Chondrocyte (in vitro differentiated cells): Measurements from ENCODE around the gene KLK13. TPM values are rescaled to one million over a fixed set of nuclear protein-coding genes. Genes with fewer than 3 reads are reported as not detected.
A peak's percentile ranks its signal among the peaks of the same experiment; 100 is the strongest.

Experiments
- DNase-seq: peaks from one replicate; pipeline ENCODE4 v3.0.0; 2021; ENCODE audit warnings: mixed read lengths, low spot score
- H3K27ac Mint-ChIP-seq: one replicate; pipeline ENCODE4 v1.8.0; 2021; ENCODE audit warnings: mild to moderate bottlenecking, moderate library complexity, mixed read lengths; ENCODE audit not compliant: unreplicated experiment
- H3K27me3 Mint-ChIP-seq: 2 replicates; pipeline ENCODE4 v1.8.0; 2021; ENCODE audit warnings: low read depth, mixed read lengths
- H3K36me3 Mint-ChIP-seq: 2 replicates; pipeline ENCODE4 v1.8.0; 2021; ENCODE audit warnings: low read depth, mixed read lengths
- H3K4me1 Mint-ChIP-seq: 2 replicates; pipeline ENCODE4 v1.8.0; 2021; ENCODE audit warnings: low read depth, mild to moderate bottlenecking, mixed read lengths
- H3K4me3 Mint-ChIP-seq: one replicate; pipeline ENCODE4 v1.8.0; 2021; ENCODE audit warnings: mild to moderate bottlenecking, moderate library complexity, mixed read lengths; ENCODE audit not compliant: unreplicated experiment
- H3K9me3 Mint-ChIP-seq: 2 replicates; pipeline ENCODE4 v1.8.0; 2021; ENCODE audit warnings: low read depth, mixed read lengths
- CTCF ChIP-seq: fragments of 200-600 bp; sonication (generic); IDR thresholded peaks from 2 replicates; pipeline ENCODE4 v1.5.0; 2021; ENCODE audit warnings: antibody characterized with exemption, mild to moderate bottlenecking, moderate library complexity
- total RNA-seq: library from RNA; stranded (reverse); gene quantifications from 3 replicates; pipeline ENCODE4 v1.2.1, GENCODE V29; 2021

KLK13 gene
- total RNA-seq, 1 donor from 2014 or later: not detected

DNA sequence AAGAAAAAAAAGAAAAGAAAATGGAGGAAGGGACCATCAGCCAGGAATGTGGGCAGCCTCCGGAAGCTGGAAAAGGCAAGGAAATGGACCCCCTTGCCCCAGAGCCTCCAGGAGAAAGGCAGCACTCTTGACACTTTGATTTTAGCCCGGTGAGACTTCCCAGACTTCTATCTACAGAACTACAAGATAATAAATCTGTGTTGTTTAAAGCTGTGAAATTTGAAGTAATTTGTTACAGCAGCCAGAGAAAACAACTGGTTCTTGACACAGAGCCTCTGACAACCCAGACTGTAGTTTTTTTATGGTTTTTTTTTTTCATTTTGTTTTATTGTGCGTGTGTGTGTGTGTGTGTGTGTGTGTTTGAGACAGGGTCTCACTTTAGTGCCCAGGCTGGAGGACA is 35.7 kb upstream of the KLK13 start:
- H3K27ac Mint-ChIP-seq: no peak overlapping the region
- no peaks in the 10 kb centered on the region for H3K9me3 Mint-ChIP-seq
- no peaks in the 10 kb centered on the region for H3K27me3 Mint-ChIP-seq
- H3K36me3 Mint-ChIP-seq: peaks cover 15% of the 10 kb centered on the region
- no peak overlapping the region for H3K4me3 Mint-ChIP-seq
- H3K4me1 Mint-ChIP-seq: no peaks in the 10 kb centered on the region
- DNase-seq: no peak
- TF ChIP-seq CTCF: no peak

- no peak for DNase-seq
- Mint-ChIP-seq H3K9me3 (no peaks in the 10 kb centered on the region), H3K36me3 (peaks cover 13% of the 10 kb centered on the region), H3K27me3 (no peaks in the 10 kb centered on the region), H3K27ac (no peak overlapping the region), H3K4me3 (no peak overlapping the region), H3K4me1 (peaks cover 2% of the 10 kb centered on the region)
- no peak for TF ChIP-seq CTCF
Measured at GRCh38 chr19:51099047-51099382, 34.1 kb upstream of the KLK13 start.

- H3K4me1 Mint-ChIP-seq: peaks cover 2% of the 10 kb centered on the region
- H3K27me3 Mint-ChIP-seq: no peaks in the 10 kb centered on the region
- DNase-seq: peak; percentile 59
- H3K36me3 Mint-ChIP-seq: peaks cover 13% of the 10 kb centered on the region
- H3K9me3 Mint-ChIP-seq: no peaks in the 10 kb centered on the region
- no peak overlapping the region for H3K27ac Mint-ChIP-seq
- no peak for TF ChIP-seq CTCF
- H3K4me3 Mint-ChIP-seq: no peak overlapping the region
Measured at GRCh38 chr19:51098365-51099046, 33.6 kb upstream of the KLK13 start.

GRCh38 chr19:51097796-51098195 is 32.9 kb upstream of the KLK13 start:
- Mint-ChIP-seq H3K9me3 (no peaks in the 10 kb centered on the region), H3K4me3 (no peak overlapping the region), H3K4me1 (peaks cover 2% of the 10 kb centered on the region), H3K27me3 (no peaks in the 10 kb centered on the region), H3K27ac (no peak overlapping the region), H3K36me3 (peaks cover 13% of the 10 kb centered on the region)
- no peak for TF ChIP-seq CTCF
- peak; percentile 84 for DNase-seq

GRCh38 chr19:51097166-51097738 is 32.4 kb upstream of the KLK13 start:
- TF ChIP-seq CTCF: peak; percentile 72
- peaks cover 2% of the 10 kb centered on the region for H3K4me1 Mint-ChIP-seq
- DNase-seq: peak; percentile 49
- H3K9me3 Mint-ChIP-seq: no peaks in the 10 kb centered on the region
- no peaks in the 10 kb centered on the region for H3K27me3 Mint-ChIP-seq
- no peak overlapping the region for H3K4me3 Mint-ChIP-seq
- no peak overlapping the region for H3K27ac Mint-ChIP-seq
- H3K36me3 Mint-ChIP-seq: peaks cover 9% of the 10 kb centered on the region
